ENCODE measurements around the gene PHKG1.

DNA sequence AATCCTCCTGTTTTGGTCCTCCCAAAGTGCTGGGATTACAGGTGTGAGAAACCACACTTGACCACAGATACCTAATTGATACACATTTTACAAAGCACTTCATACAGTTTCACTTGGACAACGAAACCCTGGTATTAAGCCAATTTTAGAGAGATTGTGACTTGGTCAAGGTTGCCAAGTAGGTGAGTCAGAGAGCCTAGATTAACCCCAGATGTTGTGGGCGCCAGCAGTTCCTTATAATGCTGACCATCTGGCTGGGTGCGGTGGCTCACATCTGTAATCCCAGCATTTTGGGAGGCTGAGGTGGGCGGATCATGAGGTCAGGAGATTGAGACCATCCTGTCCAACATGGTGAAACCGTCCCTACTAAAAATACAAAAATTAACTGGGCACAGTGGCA, 4.9 kb upstream of the PHKG1 start:
- TF ChIP-seq, protein P1, sequence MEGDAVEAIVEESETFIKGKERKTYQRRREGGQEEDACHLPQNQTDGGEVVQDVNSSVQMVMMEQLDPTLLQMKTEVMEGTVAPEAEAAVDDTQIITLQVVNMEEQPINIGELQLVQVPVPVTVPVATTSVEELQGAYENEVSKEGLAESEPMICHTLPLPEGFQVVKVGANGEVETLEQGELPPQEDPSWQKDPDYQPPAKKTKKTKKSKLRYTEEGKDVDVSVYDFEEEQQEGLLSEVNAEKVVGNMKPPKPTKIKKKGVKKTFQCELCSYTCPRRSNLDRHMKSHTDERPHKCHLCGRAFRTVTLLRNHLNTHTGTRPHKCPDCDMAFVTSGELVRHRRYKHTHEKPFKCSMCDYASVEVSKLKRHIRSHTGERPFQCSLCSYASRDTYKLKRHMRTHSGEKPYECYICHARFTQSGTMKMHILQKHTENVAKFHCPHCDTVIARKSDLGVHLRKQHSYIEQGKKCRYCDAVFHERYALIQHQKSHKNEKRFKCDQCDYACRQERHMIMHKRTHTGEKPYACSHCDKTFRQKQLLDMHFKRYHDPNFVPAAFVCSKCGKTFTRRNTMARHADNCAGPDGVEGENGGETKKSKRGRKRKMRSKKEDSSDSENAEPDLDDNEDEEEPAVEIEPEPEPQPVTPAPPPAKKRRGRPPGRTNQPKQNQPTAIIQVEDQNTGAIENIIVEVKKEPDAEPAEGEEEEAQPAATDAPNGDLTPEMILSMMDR (IDR thresholded peaks at IDR 0.05; ENCODE audit: insufficient read depth, low read length): no peak
- no peak for TF ChIP-seq GABPA (IDR thresholded peaks at IDR 0.05; ENCODE audit: low read depth)
- no peak for TF ChIP-seq POLR2AphosphoS5 (IDR thresholded peaks at IDR 0.05; ENCODE audit: low read depth)
- TF ChIP-seq, protein P2, sequence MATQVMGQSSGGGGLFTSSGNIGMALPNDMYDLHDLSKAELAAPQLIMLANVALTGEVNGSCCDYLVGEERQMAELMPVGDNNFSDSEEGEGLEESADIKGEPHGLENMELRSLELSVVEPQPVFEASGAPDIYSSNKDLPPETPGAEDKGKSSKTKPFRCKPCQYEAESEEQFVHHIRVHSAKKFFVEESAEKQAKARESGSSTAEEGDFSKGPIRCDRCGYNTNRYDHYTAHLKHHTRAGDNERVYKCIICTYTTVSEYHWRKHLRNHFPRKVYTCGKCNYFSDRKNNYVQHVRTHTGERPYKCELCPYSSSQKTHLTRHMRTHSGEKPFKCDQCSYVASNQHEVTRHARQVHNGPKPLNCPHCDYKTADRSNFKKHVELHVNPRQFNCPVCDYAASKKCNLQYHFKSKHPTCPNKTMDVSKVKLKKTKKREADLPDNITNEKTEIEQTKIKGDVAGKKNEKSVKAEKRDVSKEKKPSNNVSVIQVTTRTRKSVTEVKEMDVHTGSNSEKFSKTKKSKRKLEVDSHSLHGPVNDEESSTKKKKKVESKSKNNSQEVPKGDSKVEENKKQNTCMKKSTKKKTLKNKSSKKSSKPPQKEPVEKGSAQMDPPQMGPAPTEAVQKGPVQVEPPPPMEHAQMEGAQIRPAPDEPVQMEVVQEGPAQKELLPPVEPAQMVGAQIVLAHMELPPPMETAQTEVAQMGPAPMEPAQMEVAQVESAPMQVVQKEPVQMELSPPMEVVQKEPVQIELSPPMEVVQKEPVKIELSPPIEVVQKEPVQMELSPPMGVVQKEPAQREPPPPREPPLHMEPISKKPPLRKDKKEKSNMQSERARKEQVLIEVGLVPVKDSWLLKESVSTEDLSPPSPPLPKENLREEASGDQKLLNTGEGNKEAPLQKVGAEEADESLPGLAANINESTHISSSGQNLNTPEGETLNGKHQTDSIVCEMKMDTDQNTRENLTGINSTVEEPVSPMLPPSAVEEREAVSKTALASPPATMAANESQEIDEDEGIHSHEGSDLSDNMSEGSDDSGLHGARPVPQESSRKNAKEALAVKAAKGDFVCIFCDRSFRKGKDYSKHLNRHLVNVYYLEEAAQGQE (IDR thresholded peaks at IDR 0.05; ENCODE audit: insufficient replicate concordance, low read depth): no peak
- no peak; the same call in 1 of the 2 replicates for TF ChIP-seq SPI1 (IDR thresholded peaks at IDR 0.05; ENCODE audit: borderline replicate concordance, low read depth)
